ENCODE data around the gene CD44. TPM values are rescaled to one million over a fixed set of nuclear protein-coding genes. Genes with fewer than 3 reads are reported as not detected.
A peak's percentile ranks its signal among the peaks of the same experiment; 100 is the strongest.

Gene CD44
- total RNA-seq, 1 experiment from 2014 or later = 6.1 TPM

GRCh38 chr11:35114906-35115687 is 23.9 kb upstream of the CD44 start:
- Histone ChIP-seq H4K8ac (replicated peaks; ENCODE audit: insufficient read length, low read depth, low read length) (no peak overlapping the region), H3K23ac (ENCODE audit: insufficient read length, low read depth, low read length) (no peak overlapping the region), H2AK5ac (ENCODE audit: insufficient read length, low read length) (no peak overlapping the region), H2BK12ac (ENCODE audit: insufficient read length, low read depth, low read length) (no peak overlapping the region), H2BK20ac (ENCODE audit: low read depth, low read length, poor library complexity, severe bottlenecking) (no peak overlapping the region), H3K23me2 (ENCODE audit: insufficient read length, low read depth, low read length, poor library complexity, severe bottlenecking) (no peaks in the 10 kb centered on the region), H3K4me2 (ENCODE audit: insufficient read depth, insufficient read length, low read length) (no peak overlapping the region), H3K14ac (ENCODE audit: insufficient read depth, low read length) (peak overlapping the region; percentile 50; the same call in 1 of the 2 replicates), H4K91ac (ENCODE audit: insufficient read length, low read depth, low read length) (no peak overlapping the region), H3K4ac (ENCODE audit: low read depth, low read length) (no peak overlapping the region), H3K79me2 (ENCODE audit: insufficient read depth, low read length) (no peaks in the 10 kb centered on the region), H3K9ac (ENCODE audit: extremely low read depth, insufficient read length, low read length) (no peak overlapping the region), H3K79me1 (ENCODE audit: insufficient read depth, low read depth, low read length, poor library complexity, severe bottlenecking) (no peaks in the 10 kb centered on the region), H4K5ac (ENCODE audit: insufficient read length, low read depth, low read length) (no peak overlapping the region), H3K18ac (ENCODE audit: insufficient read length, low read depth, low read length) (no peak overlapping the region), H2BK120ac (ENCODE audit: low read depth, low read length, poor library complexity, severe bottlenecking) (no peak overlapping the region), H4K20me1 (ENCODE audit: control insufficient read depth, insufficient read depth, insufficient read length) (no peaks in the 10 kb centered on the region), H2AFZ (ENCODE audit: low read length) (no peak overlapping the region), H2BK15ac (ENCODE audit: low read depth, low read length) (no peak overlapping the region), H2BK5ac (ENCODE audit: insufficient read length, low read length) (no peak overlapping the region), H3T11ph (ENCODE audit: low read length) (no peak overlapping the region), H3K27ac (ENCODE audit: insufficient read length, low read depth, low read length) (no peak overlapping the region), H3K9me3 (ENCODE audit: control insufficient read depth, low read depth, low read length) (no peaks in the 10 kb centered on the region), H3K4me1 (ENCODE audit: insufficient read depth, low read length) (no peaks in the 10 kb centered on the region), H3K56ac (ENCODE audit: insufficient read length, low read depth, low read length) (peak overlapping the region; percentile 32), H3K27me3 (ENCODE audit: insufficient read depth, low read length) (no peaks in the 10 kb centered on the region)
- no peak for DNase-seq
- H3K4me1 Mint-ChIP-seq = no peaks in the 10 kb centered on the region
- WGBS (ENCODE audit: extremely low coverage, insufficient read length, low lambda C conversion rate) = no CpG with 5 or more reads among the region's 9 CpGs
- peaks cover 19% of the 10 kb centered on the region for H3K27me3 Mint-ChIP-seq (ENCODE audit: low read depth)
- no peak for TF ChIP-seq CTCF (conservative IDR thresholded peaks at IDR 0.05)
- H3K27ac Mint-ChIP-seq = no peak overlapping the region
- no peaks in the 10 kb centered on the region for H3K36me3 Mint-ChIP-seq (ENCODE audit: insufficient read depth in 1 of 3, low read depth in 3 of 3)
- no peaks in the 10 kb centered on the region for H3K9me3 Mint-ChIP-seq
- no peak overlapping the region for H3K4me3 Mint-ChIP-seq
